SH-SY5Y (cell line): ENCODE measurements around the gene NDUFB2.

ENCODE experiments used
- GATA2 ChIP-seq: IDR thresholded peaks from 2 replicates; pipeline ENCODE4 v1.6.1; 2011; ENCODE audit warnings: mild to moderate bottlenecking, low read depth, low read length
- GATA3 ChIP-seq: IDR thresholded peaks from 2 replicates; pipeline ENCODE4 v1.6.1; 2011; ENCODE audit warnings: low read depth, mild to moderate bottlenecking, low read length, moderate library complexity

DNA sequence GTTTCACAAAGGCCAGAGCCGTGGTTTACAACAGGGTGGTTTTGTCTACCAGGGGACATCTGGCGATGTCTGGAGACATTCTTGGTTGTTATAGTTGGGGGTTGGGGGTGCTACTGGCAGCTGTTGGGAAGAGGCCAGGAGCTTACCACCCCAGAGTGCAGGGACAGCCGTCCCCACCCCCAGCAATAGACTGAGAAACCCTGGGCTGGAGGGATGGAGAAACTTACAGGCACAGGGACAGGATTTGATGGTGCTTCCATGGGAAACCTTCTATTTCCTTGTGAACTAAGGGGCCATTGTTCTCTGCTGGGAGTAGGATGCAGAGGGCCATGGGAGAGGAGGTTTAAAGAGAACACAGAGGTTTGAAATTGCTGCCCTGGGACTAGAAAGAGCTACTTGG, 12.9 kb upstream of the NDUFB2 start:
- TF ChIP-seq GATA2 (no peak), GATA3 (no peak)
